ENCODE data around the gene MDH1B. TPM values are rescaled to one million over a fixed set of nuclear protein-coding genes. Genes with fewer than 3 reads are reported as not detected.

Gene MDH1B
- total RNA-seq, 2 experiments from 2014 or later = 0.19 to 0.28 TPM

DNA sequence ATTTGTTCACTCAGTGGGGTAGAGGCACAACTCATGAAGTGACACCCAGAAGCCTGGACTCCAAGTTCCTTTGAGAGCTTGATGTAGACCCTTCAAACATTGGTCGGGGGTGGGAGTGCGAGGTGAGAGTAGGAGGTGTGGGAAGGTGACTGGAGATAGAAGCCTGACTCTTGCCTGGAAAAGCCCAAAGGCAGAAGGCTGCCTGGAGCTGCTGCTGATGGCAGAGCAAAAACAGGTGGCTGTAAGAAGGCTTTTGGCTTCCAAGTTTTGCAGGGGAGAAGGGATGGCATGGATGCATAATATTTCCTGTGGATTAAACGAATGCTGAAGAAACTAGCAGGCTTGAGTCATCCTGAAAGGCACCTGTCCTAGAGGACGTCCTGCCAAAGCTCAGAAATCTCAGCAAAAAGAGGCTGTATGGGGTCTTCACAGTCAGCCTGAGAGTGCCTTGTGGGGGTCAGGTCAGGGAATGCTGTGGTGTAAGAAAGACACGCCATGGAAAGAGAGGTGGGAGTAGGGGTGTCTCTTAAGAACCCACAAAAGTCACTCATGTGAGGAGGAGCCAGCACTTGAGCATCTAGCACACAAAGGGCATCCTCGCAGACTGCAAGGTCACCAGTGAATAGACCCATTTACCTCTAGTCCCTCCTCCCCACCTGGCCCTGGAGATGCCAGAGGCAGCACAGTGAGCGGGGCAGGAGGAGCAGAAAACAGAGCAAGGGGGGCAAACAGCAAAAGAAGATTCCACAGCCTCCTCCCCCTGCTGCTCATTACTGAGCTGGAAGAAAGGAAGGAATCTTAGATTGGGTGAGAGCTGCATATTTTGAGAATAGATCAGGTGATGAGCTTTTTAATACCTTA lies 37.8 kb upstream of the MDH1B start:
- H3K9me2 ChIP-seq (ENCODE audit: insufficient read depth, low read length) = no peaks in the 10 kb centered on the region
- CTCF ChIA-PET (ENCODE audit: unreplicated experiment) = no interaction called here
- no peak overlapping the region for H3K4me3 ChIP-seq (ENCODE audit: low read depth, low read length, poor library complexity, severe bottlenecking)
- H3K4me1 ChIP-seq (ENCODE audit: insufficient read depth, low read length, poor library complexity, severe bottlenecking) = no peaks in the 10 kb centered on the region
- TF ChIP-seq EZH2phosphoT487 (IDR thresholded peaks at IDR 0.05; ENCODE audit: borderline replicate concordance, low read depth, low read length) = no peak
- TF ChIP-seq, protein P1, sequence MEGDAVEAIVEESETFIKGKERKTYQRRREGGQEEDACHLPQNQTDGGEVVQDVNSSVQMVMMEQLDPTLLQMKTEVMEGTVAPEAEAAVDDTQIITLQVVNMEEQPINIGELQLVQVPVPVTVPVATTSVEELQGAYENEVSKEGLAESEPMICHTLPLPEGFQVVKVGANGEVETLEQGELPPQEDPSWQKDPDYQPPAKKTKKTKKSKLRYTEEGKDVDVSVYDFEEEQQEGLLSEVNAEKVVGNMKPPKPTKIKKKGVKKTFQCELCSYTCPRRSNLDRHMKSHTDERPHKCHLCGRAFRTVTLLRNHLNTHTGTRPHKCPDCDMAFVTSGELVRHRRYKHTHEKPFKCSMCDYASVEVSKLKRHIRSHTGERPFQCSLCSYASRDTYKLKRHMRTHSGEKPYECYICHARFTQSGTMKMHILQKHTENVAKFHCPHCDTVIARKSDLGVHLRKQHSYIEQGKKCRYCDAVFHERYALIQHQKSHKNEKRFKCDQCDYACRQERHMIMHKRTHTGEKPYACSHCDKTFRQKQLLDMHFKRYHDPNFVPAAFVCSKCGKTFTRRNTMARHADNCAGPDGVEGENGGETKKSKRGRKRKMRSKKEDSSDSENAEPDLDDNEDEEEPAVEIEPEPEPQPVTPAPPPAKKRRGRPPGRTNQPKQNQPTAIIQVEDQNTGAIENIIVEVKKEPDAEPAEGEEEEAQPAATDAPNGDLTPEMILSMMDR (conservative IDR thresholded peaks at IDR 0.05; ENCODE audit: low read length) = no peak
- H4K20me1 ChIP-seq (ENCODE audit: insufficient read depth, low read length) = no peaks in the 10 kb centered on the region
- H3K36me3 ChIP-seq (ENCODE audit: insufficient read depth, low read length) = no peaks in the 10 kb centered on the region
- no peaks in the 10 kb centered on the region for H3K79me2 ChIP-seq (ENCODE audit: insufficient read depth, low read depth, low read length)
- H2AFZ ChIP-seq (ENCODE audit: low read length) = no peak overlapping the region
- no peak for DNase-seq (ENCODE audit: low spot score)
- POLR2A ChIA-PET = interaction anchor here (0.5 to 0.8 kb wide), 2 partner anchors 12 to 133 kb away, joined by 3 read pairs; no protein-coding TSS in a partner anchor
- H3K4me2 ChIP-seq (ENCODE audit: low read length) = no peak overlapping the region
- no TSS peak for BruUV-seq (replicated peaks)
- intact Hi-C loops (cut with micrococcal nuclease; ENCODE audit: unreplicated experiment) = no loop called here
- no peaks in the 10 kb centered on the region for H3K9me3 ChIP-seq (ENCODE audit: low read length)
- no peak overlapping the region for H3K27ac ChIP-seq (ENCODE audit: low read depth, low read length, poor library complexity, severe bottlenecking)

DNA sequence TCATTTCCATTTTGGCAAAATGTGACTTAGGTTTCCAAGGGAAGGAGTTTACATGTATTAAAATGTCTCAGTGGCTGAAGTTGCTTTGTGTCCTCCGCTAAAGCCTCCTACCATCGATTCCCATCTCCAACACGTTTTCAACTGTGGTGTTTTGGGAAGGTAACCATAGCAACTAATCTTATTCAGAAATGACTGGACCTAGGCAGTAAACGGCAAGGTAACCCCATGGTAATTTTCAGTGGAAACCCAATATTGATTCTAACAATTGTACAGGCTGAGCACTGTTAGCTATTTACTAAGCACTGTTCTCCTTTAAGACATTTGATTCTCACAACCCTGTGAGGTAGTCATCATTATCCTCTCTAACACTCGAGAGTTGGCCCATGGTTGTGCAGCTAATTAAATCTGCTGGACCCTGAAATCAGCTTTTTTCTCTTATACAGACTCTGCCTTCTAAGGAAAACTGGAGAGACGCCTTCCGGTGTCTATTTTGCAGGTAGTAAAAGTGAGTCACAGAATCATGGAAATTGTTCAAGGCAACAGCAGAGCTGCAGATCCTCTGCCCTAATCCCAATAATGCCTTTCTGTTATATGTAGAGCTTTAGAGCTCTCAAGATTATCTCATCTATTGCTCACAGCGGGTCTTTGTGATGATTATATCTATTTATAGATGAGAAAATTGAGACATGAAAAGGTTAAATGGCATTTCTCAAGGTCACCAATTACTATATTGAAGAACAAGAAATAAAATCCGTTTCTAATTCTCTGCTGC lies 36.5 kb upstream of the MDH1B start:
- H3K4me2 ChIP-seq (ENCODE audit: low read length) = no peak overlapping the region
- no peak overlapping the region for H3K27ac ChIP-seq (ENCODE audit: low read depth, low read length, poor library complexity, severe bottlenecking)
- no peaks in the 10 kb centered on the region for H3K79me2 ChIP-seq (ENCODE audit: insufficient read depth, low read depth, low read length)
- POLR2A ChIA-PET = interaction anchor here (0.7 to 1.4 kb wide), 3 partner anchors 9 to 832 kb away, joined by 3 to 4 read pairs (median 3); no protein-coding TSS in a partner anchor
- intact Hi-C loops (cut with micrococcal nuclease; ENCODE audit: unreplicated experiment) = loop anchor here (2.0 kb wide), 1 partner anchor 673 kb away; no protein-coding TSS in a partner anchor
- no peaks in the 10 kb centered on the region for H3K9me3 ChIP-seq (ENCODE audit: low read length)
- no peaks in the 10 kb centered on the region for H4K20me1 ChIP-seq (ENCODE audit: insufficient read depth, low read length)
- CTCF ChIA-PET (ENCODE audit: unreplicated experiment) = interaction anchor here (0.9 kb wide), 1 partner anchor 10 kb away, joined by 3 read pairs; no protein-coding TSS in a partner anchor
- no peaks in the 10 kb centered on the region for H3K36me3 ChIP-seq (ENCODE audit: insufficient read depth, low read length)
- H3K9me2 ChIP-seq (ENCODE audit: insufficient read depth, low read length) = no peaks in the 10 kb centered on the region
- TF ChIP-seq, protein P1 (conservative IDR thresholded peaks at IDR 0.05; ENCODE audit: low read length) = no peak
- TF ChIP-seq EZH2phosphoT487 (IDR thresholded peaks at IDR 0.05; ENCODE audit: borderline replicate concordance, low read depth, low read length) = no peak
- H3K4me1 ChIP-seq (ENCODE audit: insufficient read depth, low read length, poor library complexity, severe bottlenecking) = no peaks in the 10 kb centered on the region
- H2AFZ ChIP-seq (ENCODE audit: low read length) = no peak overlapping the region
- H3K4me3 ChIP-seq (ENCODE audit: low read depth, low read length, poor library complexity, severe bottlenecking) = no peak overlapping the region
- BruUV-seq (replicated peaks) = no TSS peak
- no peak for DNase-seq (ENCODE audit: low spot score)
